PC-3 (cell line): ENCODE results near the gene CRYBB2.

Source experiments
- EZH2 ChIP-seq: fragments of 300-600 bp; sonication (generic); IDR thresholded peaks from one replicate; pipeline ENCODE4 v1.6.1; 2017; ENCODE audit warnings: antibody characterized with exemption, mild to moderate bottlenecking, low read length; ENCODE audit not compliant: unreplicated experiment
- EZH2phosphoT487 ChIP-seq: fragments of 300-600 bp; sonication (generic); IDR thresholded peaks from 2 replicates; pipeline ENCODE4 v1.6.1; 2018; ENCODE audit warnings: mild to moderate bottlenecking, antibody characterized with exemption, low read length, borderline replicate concordance
- TF ChIP-seq, protein P1 (sequence below): fragments of 300-600 bp; sonication (generic); conservative IDR thresholded peaks from 2 replicates; pipeline ENCODE4 v1.5.1; 2017; ENCODE audit warnings: antibody characterized with exemption, low read depth, mild to moderate bottlenecking, low read length

GRCh38 chr22:25199731-25200520, 19.5 kb upstream of the CRYBB2 start, which contains the start of gene CRYBB3:
- TF ChIP-seq, protein P1, sequence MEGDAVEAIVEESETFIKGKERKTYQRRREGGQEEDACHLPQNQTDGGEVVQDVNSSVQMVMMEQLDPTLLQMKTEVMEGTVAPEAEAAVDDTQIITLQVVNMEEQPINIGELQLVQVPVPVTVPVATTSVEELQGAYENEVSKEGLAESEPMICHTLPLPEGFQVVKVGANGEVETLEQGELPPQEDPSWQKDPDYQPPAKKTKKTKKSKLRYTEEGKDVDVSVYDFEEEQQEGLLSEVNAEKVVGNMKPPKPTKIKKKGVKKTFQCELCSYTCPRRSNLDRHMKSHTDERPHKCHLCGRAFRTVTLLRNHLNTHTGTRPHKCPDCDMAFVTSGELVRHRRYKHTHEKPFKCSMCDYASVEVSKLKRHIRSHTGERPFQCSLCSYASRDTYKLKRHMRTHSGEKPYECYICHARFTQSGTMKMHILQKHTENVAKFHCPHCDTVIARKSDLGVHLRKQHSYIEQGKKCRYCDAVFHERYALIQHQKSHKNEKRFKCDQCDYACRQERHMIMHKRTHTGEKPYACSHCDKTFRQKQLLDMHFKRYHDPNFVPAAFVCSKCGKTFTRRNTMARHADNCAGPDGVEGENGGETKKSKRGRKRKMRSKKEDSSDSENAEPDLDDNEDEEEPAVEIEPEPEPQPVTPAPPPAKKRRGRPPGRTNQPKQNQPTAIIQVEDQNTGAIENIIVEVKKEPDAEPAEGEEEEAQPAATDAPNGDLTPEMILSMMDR = no peak
- TF ChIP-seq EZH2 (no peak), EZH2phosphoT487 (no peak)
